Mesendoderm (in vitro differentiated cells): ENCODE data around the gene TEK.

Source experiments
- DNase-seq: peaks from one replicate; pipeline ENCODE4 v3.0.0; 2013
- H2AK5ac ChIP-seq: 2 replicates; pipeline ENCODE4 v1.6.1; 2013; ENCODE audit warnings: low read length, inconsistent platforms
- H2BK120ac ChIP-seq: 2 replicates; pipeline ENCODE4 v1.6.1; 2013; ENCODE audit warnings: low read depth, mild to moderate bottlenecking, low read length, moderate library complexity, mixed read lengths
- H2BK15ac ChIP-seq: replicated peaks from 2 replicates; pipeline ENCODE4 v1.6.1; 2013; ENCODE audit warnings: low read depth, mild to moderate bottlenecking, moderate library complexity
- H2BK5ac ChIP-seq: 2 replicates; pipeline ENCODE4 v1.6.1; 2013; ENCODE audit warnings: low read length, inconsistent platforms
- H3K18ac ChIP-seq: 2 replicates; pipeline ENCODE4 v1.6.1; 2013; ENCODE audit warnings: mild to moderate bottlenecking, low read length, mixed read lengths
- H3K23ac ChIP-seq: one replicate; pipeline ENCODE4 v1.6.1; 2013; ENCODE audit warnings: low read length
- H3K27ac ChIP-seq: 2 replicates; pipeline ENCODE4 v1.5.1; 2013; ENCODE audit warnings: low read depth, mild to moderate bottlenecking, inconsistent platforms, low read length, moderate library complexity
- H3K27me3 ChIP-seq: 2 replicates; pipeline ENCODE4 v1.6.1; 2013; ENCODE audit warnings: low read length, control low read depth, mild to moderate bottlenecking, inconsistent platforms; ENCODE audit not compliant: insufficient read depth, poor library complexity
- H3K36me3 ChIP-seq: 2 replicates; pipeline ENCODE4 v1.6.1; 2013; ENCODE audit warnings: low read length, inconsistent platforms; ENCODE audit not compliant: control insufficient read depth, insufficient read depth
- H3K4ac ChIP-seq: one replicate; pipeline ENCODE4 v1.6.1; 2013; ENCODE audit warnings: low read depth, mild to moderate bottlenecking, low read length, moderate library complexity
- H3K4me1 ChIP-seq: 2 replicates; pipeline ENCODE4 v1.6.1; 2013; ENCODE audit warnings: low read depth, low read length, inconsistent platforms; ENCODE audit not compliant: control insufficient read depth
- H3K4me2 ChIP-seq: 2 replicates; pipeline ENCODE4 v1.6.1; 2013; ENCODE audit warnings: low read length
- H3K4me3 ChIP-seq: 2 replicates; pipeline ENCODE4 v1.5.1; 2013; ENCODE audit warnings: mild to moderate bottlenecking, low read length
- H3K56ac ChIP-seq: one replicate; pipeline ENCODE4 v1.6.1; 2013; ENCODE audit warnings: low read length
- H3K79me1 ChIP-seq: 2 replicates; pipeline ENCODE4 v1.6.1; 2013; ENCODE audit warnings: low read length, inconsistent platforms
- H3K79me2 ChIP-seq: 2 replicates; pipeline ENCODE4 v1.6.1; 2013; ENCODE audit warnings: mild to moderate bottlenecking, low read length; ENCODE audit not compliant: control insufficient read depth, insufficient read depth
- H3K9ac ChIP-seq: 2 replicates; pipeline ENCODE4 v1.6.1; 2013; ENCODE audit warnings: low read length, inconsistent platforms
- H4K5ac ChIP-seq: one replicate; pipeline ENCODE4 v1.6.1; 2013; ENCODE audit warnings: low read length
- H4K8ac ChIP-seq: one replicate; pipeline ENCODE4 v1.6.1; 2013; ENCODE audit warnings: low read depth, mild to moderate bottlenecking, control low read depth, low read length, moderate library complexity
- WGBS: extraction: QIAGEN DNeasy Blood & Tissue Kit; methylation state at CpG from one replicate; pipeline ENCODE4 v1.1.7; 2013; ENCODE audit warnings: low lambda C conversion rate, missing lambda C conversion rate; ENCODE audit not compliant: insufficient coverage; ENCODE audit errors: extremely low coverage; 5-methylcytosine and 5-hydroxymethylcytosine counted together

TEK gene

DNA sequence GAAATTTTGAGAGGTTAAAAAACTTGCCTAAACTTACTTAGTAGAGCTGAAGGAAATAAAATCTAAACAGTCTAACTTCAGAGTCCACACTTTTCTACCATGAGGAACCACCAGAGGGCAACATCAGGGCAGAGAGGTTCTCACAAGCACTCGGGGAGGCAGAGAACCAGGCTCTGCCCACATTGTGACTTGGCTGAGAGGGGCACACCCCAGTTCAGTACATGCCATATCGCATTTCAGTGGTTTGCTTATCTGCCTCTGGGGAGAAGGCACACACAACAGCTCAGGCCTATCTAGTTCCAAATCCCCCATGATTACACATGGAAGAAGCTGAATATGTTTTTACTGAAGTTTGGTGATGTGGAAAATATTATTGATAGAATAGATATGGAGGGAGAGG, 138.7 kb downstream of the TEK start:
- Histone ChIP-seq H3K79me1 (no peaks in the 10 kb centered on the region), H3K4me1 (no peaks in the 10 kb centered on the region), H2BK15ac (no peak overlapping the region), H3K4ac (no peak overlapping the region), H3K36me3 (no peaks in the 10 kb centered on the region), H2BK5ac (no peak overlapping the region), H3K27ac (no peak overlapping the region), H2AK5ac (no peak overlapping the region), H3K4me3 (no peak overlapping the region), H4K8ac (no peak overlapping the region), H3K9ac (no peak overlapping the region), H3K18ac (no peak overlapping the region), H3K79me2 (no peaks in the 10 kb centered on the region), H3K23ac (no peak overlapping the region), H3K4me2 (no peak overlapping the region), H3K56ac (no peak overlapping the region), H3K27me3 (no peaks in the 10 kb centered on the region), H2BK120ac (no peak overlapping the region), H4K5ac (no peak overlapping the region)
- peak; percentile 64 for DNase-seq
- WGBS = no CpG with 5 or more reads among the region's 2 CpGs

DNA sequence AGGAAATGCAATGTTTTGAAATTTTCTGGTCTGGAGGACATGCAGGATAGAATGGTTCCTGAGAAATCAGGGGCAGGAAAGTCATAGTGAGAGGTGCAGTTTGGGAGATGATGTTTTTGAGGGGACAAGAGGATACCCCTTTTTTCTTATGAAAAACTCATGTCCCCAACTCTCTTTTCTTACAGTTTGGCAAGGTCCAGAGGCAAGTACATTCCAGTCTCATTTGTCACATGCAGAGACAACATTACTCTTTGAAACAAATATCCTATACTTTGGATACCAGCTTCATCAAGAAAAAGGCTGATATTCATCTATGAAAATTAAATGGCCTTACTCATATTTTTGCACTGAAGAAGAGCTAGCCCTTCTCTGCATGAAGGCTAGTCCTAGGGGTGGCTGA, 139.7 kb downstream of the TEK start:
- Histone ChIP-seq H4K8ac (no peak overlapping the region), H3K9ac (no peak overlapping the region), H4K5ac (no peak overlapping the region), H3K4me3 (no peak overlapping the region), H3K36me3 (no peaks in the 10 kb centered on the region), H3K4ac (no peak overlapping the region), H2BK5ac (no peak overlapping the region), H3K79me2 (no peaks in the 10 kb centered on the region), H3K23ac (no peak overlapping the region), H3K79me1 (no peaks in the 10 kb centered on the region), H2AK5ac (no peak overlapping the region), H3K18ac (no peak overlapping the region), H2BK120ac (no peak overlapping the region), H3K4me2 (no peak overlapping the region), H2BK15ac (no peak overlapping the region), H3K27me3 (no peaks in the 10 kb centered on the region), H3K4me1 (no peaks in the 10 kb centered on the region), H3K27ac (no peak overlapping the region), H3K56ac (no peak overlapping the region)
- no peak for DNase-seq

DNA sequence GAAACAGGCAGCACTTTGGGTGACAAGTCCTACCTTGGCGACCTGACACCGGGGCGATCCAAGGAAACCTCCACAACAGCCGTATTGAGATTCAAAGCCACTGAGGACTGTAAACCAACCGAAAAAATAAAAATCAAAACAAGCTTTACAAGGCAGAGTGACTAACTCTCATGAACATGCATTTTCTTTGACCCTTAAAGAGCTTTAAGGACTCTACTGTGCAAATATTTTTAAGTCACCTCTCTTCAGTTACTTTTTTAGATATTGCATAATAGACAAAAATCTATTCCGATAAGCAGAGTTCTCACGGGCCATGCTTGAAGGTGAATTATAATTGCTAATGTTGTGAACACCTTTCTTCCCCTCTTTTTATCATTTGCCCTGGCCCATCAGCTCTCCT, 149.6 kb downstream of the TEK start:
- Histone ChIP-seq H3K27ac (no peak overlapping the region), H2AK5ac (no peak overlapping the region)
- WGBS = no CpG with 5 or more reads among the region's 7 CpGs

DNA sequence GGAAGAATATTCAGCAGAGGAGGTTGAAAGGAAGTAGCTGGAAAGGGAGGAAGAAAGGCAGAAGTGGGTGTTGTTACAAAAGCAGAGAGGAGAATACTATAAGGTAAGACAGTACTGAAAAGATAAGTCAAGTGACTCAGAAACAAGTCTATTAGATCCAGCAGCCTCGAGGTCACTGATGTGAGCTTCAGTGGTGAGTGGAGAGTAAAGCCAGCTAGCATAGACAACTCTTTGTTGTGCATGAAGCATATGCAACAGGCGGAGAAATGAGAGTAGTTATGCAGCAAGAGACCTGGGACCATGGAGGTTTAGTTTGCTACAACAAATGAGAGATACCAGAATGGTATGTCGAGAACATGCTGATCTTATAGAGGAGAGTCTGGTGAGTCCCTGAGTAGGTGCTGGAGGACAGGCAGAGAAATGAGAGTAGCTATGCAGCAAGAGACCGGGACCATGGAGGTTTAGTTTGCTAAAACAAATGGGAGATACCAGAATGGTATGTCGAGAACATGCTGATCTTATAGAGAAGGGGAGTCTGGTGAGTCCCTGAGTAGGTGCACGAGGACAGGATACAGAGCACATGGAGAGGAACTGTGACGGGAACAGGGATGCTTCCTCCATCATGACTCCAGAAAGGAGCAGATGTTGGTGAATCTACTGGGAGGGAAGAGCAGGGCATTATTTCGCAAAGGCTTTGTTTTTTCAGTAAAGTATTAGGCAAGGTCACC, 151.9 kb downstream of the TEK start:
- Histone ChIP-seq H3K4ac (no peak overlapping the region), H3K4me3 (no peak overlapping the region), H4K8ac (no peak overlapping the region), H3K4me1 (no peaks in the 10 kb centered on the region), H2BK15ac (no peak overlapping the region), H3K9ac (no peak overlapping the region), H2BK120ac (no peak overlapping the region), H3K56ac (no peak overlapping the region), H3K27me3 (no peaks in the 10 kb centered on the region), H3K27ac (no peak overlapping the region), H3K36me3 (no peaks in the 10 kb centered on the region), H3K79me2 (no peaks in the 10 kb centered on the region), H4K5ac (no peak overlapping the region), H3K18ac (no peak overlapping the region), H2BK5ac (no peak overlapping the region), H3K23ac (no peak overlapping the region), H2AK5ac (no peak overlapping the region), H3K4me2 (no peak overlapping the region), H3K79me1 (no peaks in the 10 kb centered on the region)
- no peak for DNase-seq
- WGBS = no CpG with 5 or more reads among the region's 8 CpGs

More for the DNA sequence above, 149.6 kb downstream of the TEK start:
- no peak overlapping the region for H3K4me2 ChIP-seq
- no peak overlapping the region for H2BK120ac ChIP-seq
- H2BK15ac ChIP-seq = no peak overlapping the region
- no peak overlapping the region for H3K23ac ChIP-seq
- H4K5ac ChIP-seq = no peak overlapping the region
- H3K79me1 ChIP-seq = no peaks in the 10 kb centered on the region
- H3K9ac ChIP-seq = no peak overlapping the region
- H3K56ac ChIP-seq = no peak overlapping the region
- no peaks in the 10 kb centered on the region for H3K4me1 ChIP-seq
- H3K4me3 ChIP-seq = no peak overlapping the region
- no peaks in the 10 kb centered on the region for H3K36me3 ChIP-seq
- no peak overlapping the region for H2BK5ac ChIP-seq
- H3K79me2 ChIP-seq = no peaks in the 10 kb centered on the region
- H3K27me3 ChIP-seq = no peaks in the 10 kb centered on the region
- H3K4ac ChIP-seq = no peak overlapping the region
- H3K18ac ChIP-seq = no peak overlapping the region
- H4K8ac ChIP-seq = no peak overlapping the region
- DNase-seq = no peak

DNA sequence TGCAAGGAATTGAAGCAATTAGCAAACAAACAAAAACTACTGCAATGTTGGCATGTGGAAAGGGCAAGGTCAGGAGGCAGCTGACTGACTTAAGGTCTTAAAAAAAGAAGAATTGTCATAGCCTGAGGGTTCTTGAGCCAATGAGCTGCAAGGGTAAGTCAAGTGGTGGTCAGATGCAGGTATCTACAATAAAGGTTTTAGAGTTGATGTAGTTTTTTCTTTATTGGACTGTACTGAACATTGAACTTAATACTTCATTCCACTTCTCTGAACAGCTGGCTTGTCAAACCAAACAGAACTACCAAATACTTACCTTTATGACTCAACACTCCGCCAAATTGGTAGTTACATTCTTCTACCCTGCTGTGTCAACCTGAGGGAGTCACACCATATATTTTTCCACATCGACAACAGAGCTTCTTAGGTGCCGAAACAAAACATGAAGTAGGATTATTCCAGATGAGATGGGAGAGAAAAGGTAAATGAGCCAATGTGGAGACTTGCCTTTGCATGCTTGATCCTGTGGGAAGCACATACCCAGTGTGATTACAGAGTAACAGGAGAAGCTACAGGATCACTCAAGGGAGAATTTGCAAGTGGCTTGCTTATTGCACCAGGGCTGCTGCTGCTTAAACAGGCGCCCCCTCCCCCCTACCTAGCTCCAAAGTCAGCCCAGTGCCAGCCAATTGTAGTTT, 152.6 kb downstream of the TEK start:
- no peak overlapping the region for H4K8ac ChIP-seq
- no peak overlapping the region for H3K4me3 ChIP-seq
- no peak overlapping the region for H3K27ac ChIP-seq
- no peak overlapping the region for H3K56ac ChIP-seq
- no peak overlapping the region for H3K4me2 ChIP-seq
- peak; percentile 44 for DNase-seq
- WGBS = no CpG with 5 or more reads among the region's 4 CpGs
- H3K79me1 ChIP-seq = no peaks in the 10 kb centered on the region
- H3K27me3 ChIP-seq = no peaks in the 10 kb centered on the region
- H2BK120ac ChIP-seq = no peak overlapping the region
- no peak overlapping the region for H3K4ac ChIP-seq
- H2BK5ac ChIP-seq = no peak overlapping the region
- H3K4me1 ChIP-seq = no peaks in the 10 kb centered on the region
- no peak overlapping the region for H4K5ac ChIP-seq
- no peak overlapping the region for H3K23ac ChIP-seq
- H3K36me3 ChIP-seq = no peaks in the 10 kb centered on the region
- no peak overlapping the region for H2AK5ac ChIP-seq
- no peaks in the 10 kb centered on the region for H3K79me2 ChIP-seq
- no peak overlapping the region for H3K9ac ChIP-seq
- no peak overlapping the region for H2BK15ac ChIP-seq
- no peak overlapping the region for H3K18ac ChIP-seq

DNA sequence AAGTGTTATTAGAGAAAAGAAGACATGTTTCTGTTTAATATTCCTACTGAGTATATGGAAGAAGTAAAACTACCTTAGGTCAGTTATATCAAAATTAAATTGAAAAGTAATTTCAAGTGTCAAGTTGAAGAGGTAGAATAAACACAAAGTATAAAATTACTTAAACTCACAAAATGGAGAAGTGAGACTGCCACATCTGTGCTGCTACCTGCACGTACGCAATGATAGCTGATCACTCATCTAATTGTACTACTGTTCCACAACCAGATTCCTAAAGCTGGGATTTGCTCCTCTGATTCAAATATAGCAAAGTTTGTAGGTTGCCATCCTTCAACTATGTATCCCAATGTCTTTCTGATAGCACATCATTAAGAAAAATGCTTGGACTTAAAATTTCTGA, 163.1 kb downstream of the TEK start:
- H3K4me2 ChIP-seq = no peak overlapping the region
- no peak overlapping the region for H2AK5ac ChIP-seq
- H3K4ac ChIP-seq = no peak overlapping the region
- no peak for DNase-seq
- no peak overlapping the region for H3K56ac ChIP-seq
- H3K79me1 ChIP-seq = no peaks in the 10 kb centered on the region
- no peak overlapping the region for H3K18ac ChIP-seq
- no peak overlapping the region for H3K9ac ChIP-seq
- H2BK5ac ChIP-seq = no peak overlapping the region
- no peak overlapping the region for H2BK120ac ChIP-seq
- no peaks in the 10 kb centered on the region for H3K27me3 ChIP-seq
- WGBS = no CpG with 5 or more reads among the region's 2 CpGs
- no peak overlapping the region for H3K4me3 ChIP-seq
- no peak overlapping the region for H3K27ac ChIP-seq
- no peak overlapping the region for H2BK15ac ChIP-seq
- H3K79me2 ChIP-seq = no peaks in the 10 kb centered on the region
- H3K36me3 ChIP-seq = no peaks in the 10 kb centered on the region
- no peak overlapping the region for H4K8ac ChIP-seq
- H3K23ac ChIP-seq = no peak overlapping the region
- no peaks in the 10 kb centered on the region for H3K4me1 ChIP-seq
- no peak overlapping the region for H4K5ac ChIP-seq
